Chondrocyte (in vitro differentiated cells): ENCODE results near the gene RPS6KC1. TPM values are rescaled to one million over a fixed set of nuclear protein-coding genes. Genes with fewer than 3 reads are reported as not detected.
A peak's percentile ranks its signal among the peaks of the same experiment; 100 is the strongest.
"Not testable (repeated sequence)": the region's sequence is repeated elsewhere in the genome, so short reads cannot be mapped to it uniquely, and the experiment has no call there.

ENCODE experiments used
- DNase-seq: peaks from one replicate; pipeline ENCODE4 v3.0.0; 2021; ENCODE audit warnings: mixed read lengths, low spot score
- H3K27ac Mint-ChIP-seq: one replicate; pipeline ENCODE4 v1.8.0; 2021; ENCODE audit warnings: mild to moderate bottlenecking, moderate library complexity, mixed read lengths; ENCODE audit not compliant: unreplicated experiment
- H3K27me3 Mint-ChIP-seq: 2 replicates; pipeline ENCODE4 v1.8.0; 2021; ENCODE audit warnings: low read depth, mixed read lengths
- H3K36me3 Mint-ChIP-seq: 2 replicates; pipeline ENCODE4 v1.8.0; 2021; ENCODE audit warnings: low read depth, mixed read lengths
- H3K4me1 Mint-ChIP-seq: 2 replicates; pipeline ENCODE4 v1.8.0; 2021; ENCODE audit warnings: low read depth, mild to moderate bottlenecking, mixed read lengths
- H3K4me3 Mint-ChIP-seq: one replicate; pipeline ENCODE4 v1.8.0; 2021; ENCODE audit warnings: mild to moderate bottlenecking, moderate library complexity, mixed read lengths; ENCODE audit not compliant: unreplicated experiment
- H3K9me3 Mint-ChIP-seq: 2 replicates; pipeline ENCODE4 v1.8.0; 2021; ENCODE audit warnings: low read depth, mixed read lengths
- total RNA-seq: library from RNA; stranded (reverse); gene quantifications from 3 replicates; pipeline ENCODE4 v1.2.1, GENCODE V29; 2021
- TF ChIP-seq, protein P1 (sequence below): fragments of 200-600 bp; sonication (generic); IDR thresholded peaks from 2 replicates; pipeline ENCODE4 v1.5.0; 2021; ENCODE audit warnings: antibody characterized with exemption, mild to moderate bottlenecking, moderate library complexity

The RPS6KC1 gene
- total RNA-seq, 1 donor from 2014 or later = 22.1 TPM

DNA sequence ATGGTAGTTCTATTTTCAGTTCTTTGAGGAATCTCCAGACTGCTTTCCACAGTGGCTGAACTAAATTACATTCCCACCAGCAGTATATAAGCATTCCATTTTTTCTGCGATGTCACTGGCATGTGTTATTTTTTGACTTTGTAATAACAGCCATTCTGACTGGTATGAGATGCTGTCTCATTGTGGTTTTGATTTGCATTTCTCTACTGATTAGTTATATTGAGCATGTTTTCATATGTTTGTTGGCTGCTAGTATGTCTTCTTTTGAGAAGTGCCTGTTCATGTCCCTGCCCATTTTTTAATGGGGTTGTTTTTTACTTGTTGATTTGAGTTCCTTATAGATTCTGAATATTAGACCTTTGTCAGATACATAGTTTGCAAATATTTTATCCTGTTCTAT lies 87.9 kb downstream of the RPS6KC1 start:
- Mint-ChIP-seq H3K4me1 (peaks cover 41% of the 10 kb centered on the region), H3K4me3 (no peak overlapping the region), H3K9me3 (peaks cover 26% of the 10 kb centered on the region), H3K36me3 (peaks cover 5% of the 10 kb centered on the region), H3K27ac (peak overlapping the region; percentile 87), H3K27me3 (no peaks in the 10 kb centered on the region)
- no peak for DNase-seq
- TF ChIP-seq, protein P1, sequence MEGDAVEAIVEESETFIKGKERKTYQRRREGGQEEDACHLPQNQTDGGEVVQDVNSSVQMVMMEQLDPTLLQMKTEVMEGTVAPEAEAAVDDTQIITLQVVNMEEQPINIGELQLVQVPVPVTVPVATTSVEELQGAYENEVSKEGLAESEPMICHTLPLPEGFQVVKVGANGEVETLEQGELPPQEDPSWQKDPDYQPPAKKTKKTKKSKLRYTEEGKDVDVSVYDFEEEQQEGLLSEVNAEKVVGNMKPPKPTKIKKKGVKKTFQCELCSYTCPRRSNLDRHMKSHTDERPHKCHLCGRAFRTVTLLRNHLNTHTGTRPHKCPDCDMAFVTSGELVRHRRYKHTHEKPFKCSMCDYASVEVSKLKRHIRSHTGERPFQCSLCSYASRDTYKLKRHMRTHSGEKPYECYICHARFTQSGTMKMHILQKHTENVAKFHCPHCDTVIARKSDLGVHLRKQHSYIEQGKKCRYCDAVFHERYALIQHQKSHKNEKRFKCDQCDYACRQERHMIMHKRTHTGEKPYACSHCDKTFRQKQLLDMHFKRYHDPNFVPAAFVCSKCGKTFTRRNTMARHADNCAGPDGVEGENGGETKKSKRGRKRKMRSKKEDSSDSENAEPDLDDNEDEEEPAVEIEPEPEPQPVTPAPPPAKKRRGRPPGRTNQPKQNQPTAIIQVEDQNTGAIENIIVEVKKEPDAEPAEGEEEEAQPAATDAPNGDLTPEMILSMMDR = no peak

DNA sequence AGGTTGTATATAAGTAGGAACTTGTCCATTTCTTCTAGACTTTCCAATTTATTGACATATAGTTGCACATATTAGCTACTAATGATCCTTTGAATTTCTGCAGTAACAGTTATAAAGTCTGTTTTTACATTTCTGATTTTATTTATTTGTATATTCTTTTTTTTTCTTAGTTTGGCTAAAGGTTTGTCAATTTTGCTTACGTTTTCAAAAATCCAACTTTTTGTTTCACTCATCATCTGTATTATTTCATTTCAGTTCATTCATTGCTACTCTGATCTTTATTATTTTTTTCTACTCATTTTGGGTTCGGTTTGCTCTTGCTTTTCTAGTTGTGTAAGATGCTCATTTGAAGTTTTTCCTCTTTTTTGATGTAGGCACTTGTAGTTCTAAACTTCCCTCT lies 97.9 kb downstream of the RPS6KC1 start:
- peaks cover 27% of the 10 kb centered on the region for H3K9me3 Mint-ChIP-seq
- H3K27me3 Mint-ChIP-seq = no peaks in the 10 kb centered on the region
- TF ChIP-seq, protein P1 = no peak
- H3K4me1 Mint-ChIP-seq = peaks cover 7% of the 10 kb centered on the region
- no peak overlapping the region for H3K4me3 Mint-ChIP-seq
- DNase-seq = no peak
- peaks cover 25% of the 10 kb centered on the region for H3K36me3 Mint-ChIP-seq
- no peak overlapping the region for H3K27ac Mint-ChIP-seq

GRCh38 chr1:213150090-213150489 lies 99.0 kb downstream of the RPS6KC1 start:
- Mint-ChIP-seq H3K36me3 (peaks cover 22% of the 10 kb centered on the region), H3K4me1 (peaks cover 13% of the 10 kb centered on the region), H3K9me3 (peaks cover 27% of the 10 kb centered on the region)
- H3K4me3 Mint-ChIP-seq, H3K27ac Mint-ChIP-seq, DNase-seq, H3K27me3 Mint-ChIP-seq: not testable (repeated sequence)

- H3K27ac Mint-ChIP-seq = no peak overlapping the region
- peaks cover 8% of the 10 kb centered on the region for H3K36me3 Mint-ChIP-seq
- no peak for DNase-seq
- no peaks in the 10 kb centered on the region for H3K27me3 Mint-ChIP-seq
- no peak overlapping the region for H3K4me3 Mint-ChIP-seq
- H3K9me3 Mint-ChIP-seq = peaks cover 15% of the 10 kb centered on the region
- peaks cover 22% of the 10 kb centered on the region for H3K4me1 Mint-ChIP-seq
- TF ChIP-seq, protein P1 = no peak
These were observed 103.1 kb downstream of the RPS6KC1 start for GRCh38 chr1:213154056-213154685.

DNA sequence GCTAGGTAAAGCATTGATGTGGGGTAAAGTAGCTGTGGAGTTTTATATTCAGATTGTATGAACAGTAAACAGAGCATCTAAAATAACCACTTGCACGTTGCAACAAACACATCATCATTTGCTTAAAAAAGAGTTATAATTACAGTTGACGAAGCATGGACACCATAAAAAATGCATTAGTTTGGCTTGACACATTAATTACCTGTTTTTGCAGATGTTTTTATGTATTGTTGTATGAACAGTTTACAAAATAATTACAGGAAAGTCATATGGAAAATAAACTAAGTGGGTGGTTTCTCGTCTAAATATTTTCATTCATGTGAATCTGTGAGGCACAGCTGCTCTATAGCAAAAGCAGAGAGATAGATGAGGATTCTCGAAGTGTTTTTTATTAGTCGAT lies 108.3 kb downstream of the RPS6KC1 start:
- TF ChIP-seq, protein P1 = no peak
- peaks cover 10% of the 10 kb centered on the region for H3K4me1 Mint-ChIP-seq
- no peak for DNase-seq
- no peak overlapping the region for H3K27ac Mint-ChIP-seq
- H3K9me3 Mint-ChIP-seq = peaks cover 11% of the 10 kb centered on the region
- H3K4me3 Mint-ChIP-seq = no peak overlapping the region
- H3K27me3 Mint-ChIP-seq = no peaks in the 10 kb centered on the region
- peaks cover 5% of the 10 kb centered on the region for H3K36me3 Mint-ChIP-seq

DNA sequence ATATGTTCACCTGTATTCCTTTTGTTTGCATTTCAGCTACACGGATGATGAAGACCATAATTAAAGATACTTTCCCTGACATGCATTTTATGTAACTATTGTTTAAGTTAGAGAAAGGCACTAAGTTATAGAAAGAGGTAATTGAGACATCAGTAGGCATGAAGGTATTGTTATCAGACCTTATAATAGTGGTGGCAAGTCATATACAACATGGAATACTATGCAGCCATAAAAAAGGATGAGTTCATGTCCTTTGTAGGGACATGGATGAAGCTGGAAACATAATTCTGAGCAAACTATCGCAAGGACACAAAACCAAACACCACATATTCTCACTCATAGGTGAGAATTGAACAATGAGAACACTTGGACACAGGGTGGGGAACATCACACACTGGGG lies 109.4 kb downstream of the RPS6KC1 start:
- not testable (repeated sequence) for H3K27me3 Mint-ChIP-seq, H3K4me1 Mint-ChIP-seq, DNase-seq, H3K4me3 Mint-ChIP-seq, H3K27ac Mint-ChIP-seq, H3K36me3 Mint-ChIP-seq
- H3K9me3 Mint-ChIP-seq = peaks cover 11% of the 10 kb centered on the region
